RWPE1 (cell line): ENCODE data around the gene OSBPL10.

Experiments
- CTCF ChIA-PET: fragments of 350-600 bp; sonication (Branson Sonifier 250); formaldehyde crosslinking; extraction: SDS; loops from one replicate; lab custom pipeline; 2021; lab: Yijun Ruan, JAX
- POLR2A ChIA-PET: fragments of 400-600 bp; formaldehyde crosslinking; extraction: SDS; loops from one replicate; lab custom pipeline; 2020; ENCODE audit warnings: antibody characterized with exemption; ENCODE audit not compliant: low non-redundant PET; lab: Yijun Ruan, JAX
- DNase-seq: peaks from one replicate; pipeline ENCODE4 v3.0.0; 2012; ENCODE audit warnings: low spot score
- H3K27ac ChIP-seq: fragments of 450-650 bp; 2 replicates; pipeline ENCODE4 v1.5.1; 2017
- TF ChIP-seq, protein P1 (sequence below): fragments of 450-650 bp; conservative IDR thresholded peaks from 2 replicates; pipeline ENCODE4 v1.5.1; 2017; ENCODE audit warnings: low read depth, mild to moderate bottlenecking

Gene OSBPL10

DNA sequence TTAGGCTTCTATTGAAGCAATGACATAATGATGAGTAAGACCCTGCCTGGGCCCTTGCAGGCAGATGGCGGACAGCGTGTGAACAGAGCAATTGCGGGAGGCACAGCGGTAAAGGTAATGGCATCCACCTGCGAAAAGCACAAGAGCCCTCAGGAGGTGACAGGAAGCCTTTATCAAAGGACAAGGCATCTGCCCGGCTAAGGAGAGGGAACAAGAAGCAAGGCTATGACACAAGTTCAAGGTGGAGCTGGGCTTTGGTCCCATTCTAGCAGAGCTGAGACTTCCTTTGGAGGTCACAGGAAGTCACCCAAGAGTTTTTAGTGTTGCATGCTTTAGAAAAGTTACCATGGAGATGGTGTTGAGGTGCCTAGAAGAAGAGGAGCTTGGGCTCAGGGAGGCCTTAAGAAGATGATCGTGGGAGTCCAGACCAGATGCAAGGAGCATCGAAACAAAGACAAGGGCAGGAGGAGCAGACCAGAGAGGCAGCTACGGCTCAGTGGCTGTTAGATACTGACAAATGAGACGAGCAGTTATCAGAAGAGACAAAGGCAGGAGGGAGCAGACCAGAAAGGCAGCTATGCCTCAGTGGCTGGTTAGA, 34.5 kb downstream of the OSBPL10 start:
- CTCF ChIA-PET: no interaction called here
- H3K27ac ChIP-seq: peak overlapping the region; percentile 58
- TF ChIP-seq, protein P1, sequence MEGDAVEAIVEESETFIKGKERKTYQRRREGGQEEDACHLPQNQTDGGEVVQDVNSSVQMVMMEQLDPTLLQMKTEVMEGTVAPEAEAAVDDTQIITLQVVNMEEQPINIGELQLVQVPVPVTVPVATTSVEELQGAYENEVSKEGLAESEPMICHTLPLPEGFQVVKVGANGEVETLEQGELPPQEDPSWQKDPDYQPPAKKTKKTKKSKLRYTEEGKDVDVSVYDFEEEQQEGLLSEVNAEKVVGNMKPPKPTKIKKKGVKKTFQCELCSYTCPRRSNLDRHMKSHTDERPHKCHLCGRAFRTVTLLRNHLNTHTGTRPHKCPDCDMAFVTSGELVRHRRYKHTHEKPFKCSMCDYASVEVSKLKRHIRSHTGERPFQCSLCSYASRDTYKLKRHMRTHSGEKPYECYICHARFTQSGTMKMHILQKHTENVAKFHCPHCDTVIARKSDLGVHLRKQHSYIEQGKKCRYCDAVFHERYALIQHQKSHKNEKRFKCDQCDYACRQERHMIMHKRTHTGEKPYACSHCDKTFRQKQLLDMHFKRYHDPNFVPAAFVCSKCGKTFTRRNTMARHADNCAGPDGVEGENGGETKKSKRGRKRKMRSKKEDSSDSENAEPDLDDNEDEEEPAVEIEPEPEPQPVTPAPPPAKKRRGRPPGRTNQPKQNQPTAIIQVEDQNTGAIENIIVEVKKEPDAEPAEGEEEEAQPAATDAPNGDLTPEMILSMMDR: no peak
- POLR2A ChIA-PET: no interaction called here
- no peak for DNase-seq

DNA sequence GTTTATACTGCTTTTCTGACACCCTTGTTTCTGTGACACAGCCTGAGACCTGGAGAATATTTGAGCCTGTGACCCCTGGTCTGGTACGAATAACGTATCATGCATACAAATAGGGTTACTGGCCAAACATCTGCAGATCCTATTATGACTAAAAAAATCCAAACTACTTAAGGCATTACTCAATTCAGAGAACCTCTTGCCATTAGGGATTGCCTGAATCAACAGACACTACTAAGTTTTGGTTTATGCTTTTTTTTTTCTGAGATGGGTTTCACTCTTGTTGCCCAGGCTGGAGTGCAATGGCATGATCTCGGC, 35.4 kb downstream of the OSBPL10 start:
- POLR2A ChIA-PET: no interaction called here

DNA sequence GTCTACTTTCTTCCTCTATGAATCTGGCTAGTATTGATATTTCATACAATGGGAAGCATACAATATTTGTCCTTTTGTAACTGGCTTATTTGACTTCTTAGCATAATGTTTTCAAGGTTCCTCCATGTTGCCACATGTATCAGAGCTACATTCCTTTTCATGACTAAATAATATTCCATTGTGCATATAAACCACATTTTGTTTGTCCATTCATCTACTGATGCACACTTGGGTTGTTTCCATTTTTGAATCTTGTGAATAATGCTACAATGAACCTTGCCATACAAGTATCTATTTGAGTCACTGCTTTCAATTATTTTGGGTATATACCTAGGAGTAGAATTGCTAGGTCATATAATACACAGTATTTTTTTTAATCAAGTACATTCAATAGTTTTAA, 38.0 kb downstream of the OSBPL10 start:
- H3K27ac ChIP-seq: no peak overlapping the region
- POLR2A ChIA-PET: no interaction called here
- CTCF ChIA-PET: no interaction called here
- TF ChIP-seq, protein P1: no peak
- no peak for DNase-seq

More for the DNA sequence above, 35.4 kb downstream of the OSBPL10 start:
- DNase-seq: no peak
- H3K27ac ChIP-seq: peak overlapping the region; percentile 58
- CTCF ChIA-PET: no interaction called here
- TF ChIP-seq, protein P1: no peak

DNA sequence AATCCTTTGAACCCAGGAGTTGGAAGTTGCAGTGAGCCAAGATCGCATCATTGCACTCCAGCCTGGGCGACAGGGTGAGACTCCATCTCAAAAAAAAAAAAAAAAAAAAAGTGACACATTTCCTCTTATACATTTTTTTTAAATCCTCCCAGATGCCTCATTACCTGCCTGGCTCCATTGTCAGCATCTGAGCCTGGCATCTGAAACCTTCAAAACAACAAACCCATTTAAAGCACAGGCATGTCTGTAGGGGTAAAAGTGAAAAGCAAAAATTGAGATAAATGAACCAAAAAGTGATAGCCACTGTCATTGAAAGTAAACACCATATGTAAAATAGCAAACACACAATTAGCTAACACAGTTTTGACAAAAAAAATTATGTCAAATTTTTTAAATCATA, 38.6 kb downstream of the OSBPL10 start:
- TF ChIP-seq, protein P1: no peak
- H3K27ac ChIP-seq: peak overlapping the region; percentile 89
- no peak for DNase-seq
- ChIA-PET POLR2A (no interaction called here), CTCF (no interaction called here)

DNA sequence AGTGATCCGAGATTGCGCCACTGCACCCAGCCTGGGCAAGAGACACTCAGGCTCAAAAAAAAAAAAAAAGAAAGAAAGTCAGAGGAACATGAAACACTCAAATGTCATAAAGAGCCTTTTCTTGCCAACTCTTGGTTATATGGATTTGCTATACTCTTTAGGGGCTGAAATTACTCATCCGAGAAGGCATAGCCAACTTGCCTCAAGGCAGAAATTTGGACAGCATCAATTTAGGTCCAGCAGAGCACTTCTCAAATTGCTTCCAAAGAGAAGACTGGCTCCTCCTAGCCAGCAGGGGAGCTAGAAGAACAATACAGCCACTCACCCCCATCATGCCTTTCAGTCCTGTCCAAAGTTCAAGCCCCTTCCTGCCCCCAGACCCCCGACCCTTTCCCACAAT, 43.8 kb downstream of the OSBPL10 start:
- peak overlapping the region; percentile 83 for H3K27ac ChIP-seq
- ChIA-PET POLR2A (no interaction called here), CTCF (interaction anchor here (0.7 kb wide), 1 partner anchor 757 kb away, joined by 3 read pairs; no protein-coding TSS in a partner anchor)
- DNase-seq: peak; percentile 39
- TF ChIP-seq, protein P1: peak; percentile 19

DNA sequence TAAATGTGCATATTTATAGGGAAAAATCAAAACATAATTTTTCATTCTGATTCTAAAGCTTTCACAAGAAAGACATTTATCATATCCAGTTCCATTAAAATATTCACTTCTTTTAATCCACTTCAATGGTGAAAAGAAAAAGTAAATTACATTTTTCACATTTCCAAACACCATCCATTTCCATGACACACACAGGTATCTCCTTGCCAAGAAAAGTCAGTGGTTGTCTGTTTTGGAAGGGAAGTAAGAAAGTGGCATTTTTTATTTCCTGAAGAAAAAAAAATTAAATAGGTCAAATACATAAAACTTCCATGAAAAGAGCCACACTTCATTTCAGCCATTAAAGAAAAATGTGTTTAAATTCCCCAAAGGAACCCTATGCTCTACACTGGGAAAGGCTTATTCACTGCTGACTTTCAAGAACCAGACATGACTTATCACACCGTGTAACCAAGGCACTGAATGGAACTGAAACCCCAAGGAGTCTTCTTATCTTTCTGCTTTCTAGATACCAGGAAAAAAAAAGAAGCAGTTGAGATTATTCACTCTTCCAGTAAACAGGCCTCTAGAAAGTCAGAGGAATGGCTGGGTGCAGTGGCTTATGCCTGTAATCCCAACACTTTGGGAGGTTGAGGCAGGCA, 44.5 kb downstream of the OSBPL10 start:
- ChIA-PET CTCF (interaction anchor here (0.6 to 0.7 kb wide), 3 partner anchors 59 to 1184 kb away, joined by 3 to 6 read pairs (median 3); no protein-coding TSS in a partner anchor), POLR2A (no interaction called here)
- TF ChIP-seq, protein P1: no peak
- peak overlapping the region; percentile 83 for H3K27ac ChIP-seq
- no peak for DNase-seq
